ENCODE measurements around the gene PLIN1.

DNA sequence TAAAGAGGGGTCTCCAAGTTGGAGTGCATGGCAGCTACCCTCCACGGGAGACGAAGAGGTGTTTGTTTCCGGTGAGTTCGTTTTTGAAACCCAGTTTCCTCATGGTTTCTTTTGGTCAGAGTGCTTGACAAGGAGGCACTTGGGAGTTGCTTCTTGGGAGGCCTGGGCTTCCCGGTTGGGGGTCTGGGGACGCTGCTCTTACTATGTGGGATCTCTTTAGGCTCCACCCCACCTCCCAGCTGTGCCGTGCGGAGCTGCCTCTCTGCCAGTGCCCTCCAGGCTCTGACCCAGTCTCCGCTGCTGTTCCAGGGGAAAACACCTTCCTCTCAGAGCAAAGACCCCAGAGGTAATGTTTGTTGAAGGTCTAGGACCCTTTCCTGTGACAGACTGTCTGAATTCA, 53.5 kb downstream of the PLIN1 start:
- TF ChIP-seq POLR2A (IDR thresholded peaks at IDR 0.05), result no peak
- TF ChIP-seq, protein P1, sequence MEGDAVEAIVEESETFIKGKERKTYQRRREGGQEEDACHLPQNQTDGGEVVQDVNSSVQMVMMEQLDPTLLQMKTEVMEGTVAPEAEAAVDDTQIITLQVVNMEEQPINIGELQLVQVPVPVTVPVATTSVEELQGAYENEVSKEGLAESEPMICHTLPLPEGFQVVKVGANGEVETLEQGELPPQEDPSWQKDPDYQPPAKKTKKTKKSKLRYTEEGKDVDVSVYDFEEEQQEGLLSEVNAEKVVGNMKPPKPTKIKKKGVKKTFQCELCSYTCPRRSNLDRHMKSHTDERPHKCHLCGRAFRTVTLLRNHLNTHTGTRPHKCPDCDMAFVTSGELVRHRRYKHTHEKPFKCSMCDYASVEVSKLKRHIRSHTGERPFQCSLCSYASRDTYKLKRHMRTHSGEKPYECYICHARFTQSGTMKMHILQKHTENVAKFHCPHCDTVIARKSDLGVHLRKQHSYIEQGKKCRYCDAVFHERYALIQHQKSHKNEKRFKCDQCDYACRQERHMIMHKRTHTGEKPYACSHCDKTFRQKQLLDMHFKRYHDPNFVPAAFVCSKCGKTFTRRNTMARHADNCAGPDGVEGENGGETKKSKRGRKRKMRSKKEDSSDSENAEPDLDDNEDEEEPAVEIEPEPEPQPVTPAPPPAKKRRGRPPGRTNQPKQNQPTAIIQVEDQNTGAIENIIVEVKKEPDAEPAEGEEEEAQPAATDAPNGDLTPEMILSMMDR (IDR thresholded peaks at IDR 0.05), result no peak
